GM12878 (cell line): ENCODE results near the gene SLC44A4. TPM values are rescaled to one million over a fixed set of nuclear protein-coding genes. Genes with fewer than 3 reads are reported as not detected.

Experiments used
- BACH1 ChIP-seq: fragments of 450-650 bp; IDR thresholded peaks from 2 replicates; pipeline ENCODE4 v1.6.1; 2017; ENCODE audit warnings: mild to moderate bottlenecking, borderline replicate concordance
- BMI1 ChIP-seq: fragments of 450-650 bp; IDR thresholded peaks from 2 replicates; pipeline ENCODE4 v1.6.1; 2016; ENCODE audit warnings: mild to moderate bottlenecking, moderate library complexity, borderline replicate concordance
- CREM ChIP-seq: IDR thresholded peaks from 2 replicates; pipeline ENCODE4 v1.6.1; 2014; ENCODE audit warnings: antibody characterized with exemption, low read depth
- GATAD2B ChIP-seq: fragments of 450-650 bp; conservative IDR thresholded peaks from 2 replicates; pipeline ENCODE4 v1.6.1; 2017; ENCODE audit warnings: low read depth, mild to moderate bottlenecking, moderate library complexity
- HCFC1 ChIP-seq: fragments of 150-350 bp; IDR thresholded peaks from 2 replicates; pipeline ENCODE4 v1.6.1; 2014; ENCODE audit warnings: low read length
- HDAC2 ChIP-seq: fragments of 200-600 bp; sonication (generic); IDR thresholded peaks from 2 replicates; pipeline ENCODE4 v1.6.1; 2017
- IKZF1 ChIP-seq: fragments of 450-650 bp; conservative IDR thresholded peaks from 2 replicates; pipeline ENCODE4 v1.6.1; 2017; ENCODE audit warnings: antibody characterized with exemption, mild to moderate bottlenecking
- KLF5 ChIP-seq: fragments of 450-650 bp; IDR thresholded peaks from 2 replicates; pipeline ENCODE4 v1.6.1; 2014; ENCODE audit warnings: mild to moderate bottlenecking; ENCODE audit not compliant: partially characterized antibody
- NBN ChIP-seq: fragments of 450-650 bp; IDR thresholded peaks from 2 replicates; pipeline ENCODE4 v1.6.1; 2016
- NFYA ChIP-seq: IDR thresholded peaks from 2 replicates; pipeline ENCODE4 v1.6.1; 2011; ENCODE audit warnings: low read depth, mild to moderate bottlenecking, low read length, improper control_type of control experiment, borderline replicate concordance
- NFYB ChIP-seq: IDR thresholded peaks from 2 replicates; pipeline ENCODE4 v1.6.1; 2011; ENCODE audit warnings: low read depth, mild to moderate bottlenecking, low read length, improper control_type of control experiment, moderate library complexity; ENCODE audit not compliant: insufficient read depth
- PAX8 ChIP-seq: fragments of 450-650 bp; IDR thresholded peaks from 2 replicates; pipeline ENCODE4 v1.6.1; 2017; ENCODE audit warnings: mild to moderate bottlenecking, moderate library complexity
- PML ChIP-seq: IDR thresholded peaks from 2 replicates; pipeline ENCODE4 v1.6.1; 2012; ENCODE audit warnings: low read length, inconsistent platforms
- POLR2A ChIP-seq: IDR thresholded peaks from 2 replicates; pipeline ENCODE4 v1.6.1; 2011; ENCODE audit warnings: low read depth, mild to moderate bottlenecking, low read length
- POLR2AphosphoS5 ChIP-seq: IDR thresholded peaks from 2 replicates; pipeline ENCODE4 v1.6.1; 2011; ENCODE audit warnings: mild to moderate bottlenecking, low read length, inconsistent platforms
- POU2F2 ChIP-seq: IDR thresholded peaks from 3 replicates; pipeline ENCODE4 v1.6.1; 2011; ENCODE audit warnings: low read depth, mild to moderate bottlenecking, low read length, borderline replicate concordance
- RAD21 ChIP-seq: IDR thresholded peaks from 2 replicates; pipeline ENCODE4 v1.6.1; 2011; ENCODE audit warnings: mild to moderate bottlenecking, low read depth, low read length, moderate library complexity; ENCODE audit not compliant: insufficient read depth
- RAD51 ChIP-seq: fragments of 450-650 bp; IDR thresholded peaks from 2 replicates; pipeline ENCODE4 v1.6.1; 2016; ENCODE audit warnings: moderate library complexity, mild to moderate bottlenecking, inconsistent platforms
- RB1 ChIP-seq: fragments of 450-650 bp; formaldehyde crosslinking; IDR thresholded peaks from 2 replicates; pipeline ENCODE4 v1.6.1; 2017; ENCODE audit warnings: mild to moderate bottlenecking, borderline replicate concordance
- RCOR1 ChIP-seq: conservative IDR thresholded peaks from 2 replicates; pipeline ENCODE4 v1.6.1; 2012; ENCODE audit warnings: low read depth, low read length, improper control_type of control experiment
- RELA ChIP-seq: fragments of 450-650 bp; IDR thresholded peaks from 2 replicates; pipeline ENCODE4 v1.8.0; 2014; ENCODE audit warnings: borderline replicate concordance; ENCODE audit not compliant: partially characterized antibody
- RFX5 ChIP-seq: IDR thresholded peaks from 2 replicates; pipeline ENCODE4 v1.6.1; 2011; ENCODE audit warnings: low read depth, low read length, improper control_type of control experiment
- SMAD1 ChIP-seq: fragments of 450-650 bp; IDR thresholded peaks from 2 replicates; pipeline ENCODE4 v1.6.1; 2018; ENCODE audit warnings: mild to moderate bottlenecking, low read depth; ENCODE audit not compliant: partially characterized antibody
- SMC3 ChIP-seq: IDR thresholded peaks from 2 replicates; pipeline ENCODE4 v1.6.1; 2011; ENCODE audit warnings: low read length, improper control_type of control experiment, borderline replicate concordance
- TCF12 ChIP-seq: IDR thresholded peaks from 2 replicates; pipeline ENCODE4 v1.6.1; 2011; ENCODE audit warnings: low read depth, mild to moderate bottlenecking, low read length
- TCF7 ChIP-seq: IDR thresholded peaks from 2 replicates; pipeline ENCODE4 v1.6.1; 2014; ENCODE audit warnings: antibody characterized with exemption, borderline replicate concordance
- polyA plus RNA-seq, 11 experiments: library from polyadenylated mRNA; depleted of rRNA in 4 of 11; unstranded in 6 of 11; stranded (reverse) in 5 of 11; fragments of >200 nt; fragmentation: Nextera tagmentation in 4 of 11; fragmentation: Illumina TruSeq in 1 of 11; extraction: Ambion mirVana in 4 of 11; extraction: Trizol in 1 of 11; gene quantifications; 1 replicate in 1 of 11; 2 replicates in 10 of 11; pipeline versions ENCODE4 v1.2.1 to v1.2.3, GENCODE V29; 2011 to 2016; ENCODE audit warnings: inconsistent platforms in 2 of 11, missing spikeins in 2 of 11, low read depth in 1 of 11
- total RNA-seq, 4 experiments: library from RNA; depleted of rRNA in 3 of 4; stranded (reverse); fragments of >200 nt in 3 of 4; fragmentation: Illumina TruSeq in 1 of 4; extraction: Trizol in 1 of 4; gene quantifications; 2 replicates each; pipeline versions ENCODE4 v1.2.1 to v1.2.3, GENCODE V29; 2013 to 2021
- TF ChIP-seq, protein P1 (sequence below): fragments of 450-650 bp; conservative IDR thresholded peaks from 2 replicates; pipeline ENCODE4 v1.6.1; 2017; ENCODE audit warnings: mild to moderate bottlenecking, moderate library complexity
- TF ChIP-seq, protein P2 (sequence below): fragments of 150-350 bp; IDR thresholded peaks from 2 replicates; pipeline ENCODE4 v1.6.1; 2014; ENCODE audit warnings: mild to moderate bottlenecking, low read depth, low read length
- TF ChIP-seq, protein P3 (sequence below): fragments of 450-650 bp; IDR thresholded peaks from 2 replicates; pipeline ENCODE4 v1.6.1; 2014; ENCODE audit warnings: mild to moderate bottlenecking
- TF ChIP-seq, protein P4 (sequence below): IDR thresholded peaks from 2 replicates; pipeline ENCODE4 v1.6.1; 2011; ENCODE audit warnings: low read depth, low read length, improper control_type of control experiment, borderline replicate concordance

SLC44A4 gene
- total and polyA plus RNA-seq, 10 of the 15 experiments (the other 5 are each of a cell fraction or from before 2014, with no cell fraction given) = 0.04 to 0.24 (median 0.15) TPM; not detected in 3

DNA sequence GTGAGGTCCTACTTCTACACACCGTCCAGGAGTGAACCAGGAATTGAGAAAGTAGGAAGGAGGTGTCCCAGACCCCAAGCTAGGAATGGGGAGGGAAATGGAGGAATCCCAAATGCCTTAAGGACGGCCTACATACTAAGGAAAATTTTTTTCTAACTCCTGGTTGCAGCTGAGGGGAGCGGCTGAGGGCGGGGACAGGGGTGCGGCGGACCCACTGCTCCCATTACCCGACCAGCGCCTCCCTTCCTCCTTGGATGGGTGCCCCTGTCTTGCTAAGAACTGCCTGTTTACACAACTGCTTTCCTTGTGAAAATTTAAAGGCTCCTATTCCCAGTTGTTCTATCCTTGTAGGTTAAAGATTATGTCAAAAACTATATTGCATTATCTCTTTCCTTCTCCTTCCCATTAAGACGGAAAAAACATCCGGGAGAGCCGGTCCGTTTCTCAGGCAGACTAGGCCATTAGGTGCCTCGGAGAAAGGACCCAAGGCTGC, 52.0 kb downstream of the SLC44A4 start (continued):
- TF ChIP-seq, protein P1, sequence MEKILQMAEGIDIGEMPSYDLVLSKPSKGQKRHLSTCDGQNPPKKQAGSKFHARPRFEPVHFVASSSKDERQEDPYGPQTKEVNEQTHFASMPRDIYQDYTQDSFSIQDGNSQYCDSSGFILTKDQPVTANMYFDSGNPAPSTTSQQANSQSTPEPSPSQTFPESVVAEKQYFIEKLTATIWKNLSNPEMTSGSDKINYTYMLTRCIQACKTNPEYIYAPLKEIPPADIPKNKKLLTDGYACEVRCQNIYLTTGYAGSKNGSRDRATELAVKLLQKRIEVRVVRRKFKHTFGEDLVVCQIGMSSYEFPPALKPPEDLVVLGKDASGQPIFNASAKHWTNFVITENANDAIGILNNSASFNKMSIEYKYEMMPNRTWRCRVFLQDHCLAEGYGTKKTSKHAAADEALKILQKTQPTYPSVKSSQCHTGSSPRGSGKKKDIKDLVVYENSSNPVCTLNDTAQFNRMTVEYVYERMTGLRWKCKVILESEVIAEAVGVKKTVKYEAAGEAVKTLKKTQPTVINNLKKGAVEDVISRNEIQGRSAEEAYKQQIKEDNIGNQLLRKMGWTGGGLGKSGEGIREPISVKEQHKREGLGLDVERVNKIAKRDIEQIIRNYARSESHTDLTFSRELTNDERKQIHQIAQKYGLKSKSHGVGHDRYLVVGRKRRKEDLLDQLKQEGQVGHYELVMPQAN = 0 out of 2 replicates have a peak, but pooled peaks have one; percentile 22
- no peak for TF ChIP-seq BACH1
- no peak for TF ChIP-seq HDAC2
- no peak for TF ChIP-seq RFX5
- no peak for TF ChIP-seq NFYA
- TF ChIP-seq, protein P2, sequence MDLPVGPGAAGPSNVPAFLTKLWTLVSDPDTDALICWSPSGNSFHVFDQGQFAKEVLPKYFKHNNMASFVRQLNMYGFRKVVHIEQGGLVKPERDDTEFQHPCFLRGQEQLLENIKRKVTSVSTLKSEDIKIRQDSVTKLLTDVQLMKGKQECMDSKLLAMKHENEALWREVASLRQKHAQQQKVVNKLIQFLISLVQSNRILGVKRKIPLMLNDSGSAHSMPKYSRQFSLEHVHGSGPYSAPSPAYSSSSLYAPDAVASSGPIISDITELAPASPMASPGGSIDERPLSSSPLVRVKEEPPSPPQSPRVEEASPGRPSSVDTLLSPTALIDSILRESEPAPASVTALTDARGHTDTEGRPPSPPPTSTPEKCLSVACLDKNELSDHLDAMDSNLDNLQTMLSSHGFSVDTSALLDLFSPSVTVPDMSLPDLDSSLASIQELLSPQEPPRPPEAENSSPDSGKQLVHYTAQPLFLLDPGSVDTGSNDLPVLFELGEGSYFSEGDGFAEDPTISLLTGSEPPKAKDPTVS = no peak
- no peak for TF ChIP-seq SMAD1
- no peak for TF ChIP-seq RAD51
- TF ChIP-seq KLF5 = peak; percentile 23
- no peak for TF ChIP-seq NFYB
- 0 out of 2 replicates have a peak, but pooled peaks have one; percentile 16 for TF ChIP-seq NBN
- no peak for TF ChIP-seq PAX8
- peak; percentile 62 for TF ChIP-seq POLR2AphosphoS5
- TF ChIP-seq RELA = peak; percentile 36
- TF ChIP-seq GATAD2B = peak; percentile 31; the same call in 1 of the 2 replicates
- TF ChIP-seq CREM = no peak
- TF ChIP-seq IKZF1 = no peak; the same call in 1 of the 2 replicates
- no peak for TF ChIP-seq RCOR1
- no peak for TF ChIP-seq POU2F2
- TF ChIP-seq PML = no peak; the same call in 1 of the 2 replicates
- TF ChIP-seq BMI1 = no peak
- TF ChIP-seq RB1 = no peak
- TF ChIP-seq RAD21 = no peak
- TF ChIP-seq, protein P3, sequence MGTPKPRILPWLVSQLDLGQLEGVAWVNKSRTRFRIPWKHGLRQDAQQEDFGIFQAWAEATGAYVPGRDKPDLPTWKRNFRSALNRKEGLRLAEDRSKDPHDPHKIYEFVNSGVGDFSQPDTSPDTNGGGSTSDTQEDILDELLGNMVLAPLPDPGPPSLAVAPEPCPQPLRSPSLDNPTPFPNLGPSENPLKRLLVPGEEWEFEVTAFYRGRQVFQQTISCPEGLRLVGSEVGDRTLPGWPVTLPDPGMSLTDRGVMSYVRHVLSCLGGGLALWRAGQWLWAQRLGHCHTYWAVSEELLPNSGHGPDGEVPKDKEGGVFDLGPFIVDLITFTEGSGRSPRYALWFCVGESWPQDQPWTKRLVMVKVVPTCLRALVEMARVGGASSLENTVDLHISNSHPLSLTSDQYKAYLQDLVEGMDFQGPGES = peak; percentile 34; the same call in 1 of the 2 replicates
- TF ChIP-seq SMC3 = 0 out of 2 replicates have a peak, but pooled peaks have one; percentile 16
- TF ChIP-seq HCFC1 = no peak; the same call in 1 of the 2 replicates
- no peak; the same call in none of the 2 replicates for TF ChIP-seq POLR2A
- TF ChIP-seq, protein P4, sequence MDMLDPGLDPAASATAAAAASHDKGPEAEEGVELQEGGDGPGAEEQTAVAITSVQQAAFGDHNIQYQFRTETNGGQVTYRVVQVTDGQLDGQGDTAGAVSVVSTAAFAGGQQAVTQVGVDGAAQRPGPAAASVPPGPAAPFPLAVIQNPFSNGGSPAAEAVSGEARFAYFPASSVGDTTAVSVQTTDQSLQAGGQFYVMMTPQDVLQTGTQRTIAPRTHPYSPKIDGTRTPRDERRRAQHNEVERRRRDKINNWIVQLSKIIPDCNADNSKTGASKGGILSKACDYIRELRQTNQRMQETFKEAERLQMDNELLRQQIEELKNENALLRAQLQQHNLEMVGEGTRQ = no peak
- TF ChIP-seq TCF7 = no peak
- TF ChIP-seq TCF12 = no peak
- TF ChIP-seq, all 136 proteins: peak for 22
